Upper lobe of left lung (tissue), 4 donors: ENCODE measurements around the gene LGALS9.
A peak's percentile ranks its signal among the peaks of the same experiment; 100 is the strongest.

Experiments
- POLR2AphosphoS5 ChIP-seq, 2 donors: sonication (generic); formaldehyde crosslinking; IDR thresholded peaks; one replicate each; pipeline ENCODE4 v1.5.1; 2017; ENCODE audit warnings: antibody characterized with exemption in 2 of 2
- TF ChIP-seq, protein P1 (sequence below), 6 experiments: fragments of 450-650 bp in 4 of 6; fragments of 200-600 bp in 2 of 6; sonication (generic) in 2 of 6; IDR thresholded peaks; one replicate each; pipeline ENCODE4 v1.5.1; 2016 to 2019; ENCODE audit warnings: antibody characterized with exemption in 6 of 6

DNA sequence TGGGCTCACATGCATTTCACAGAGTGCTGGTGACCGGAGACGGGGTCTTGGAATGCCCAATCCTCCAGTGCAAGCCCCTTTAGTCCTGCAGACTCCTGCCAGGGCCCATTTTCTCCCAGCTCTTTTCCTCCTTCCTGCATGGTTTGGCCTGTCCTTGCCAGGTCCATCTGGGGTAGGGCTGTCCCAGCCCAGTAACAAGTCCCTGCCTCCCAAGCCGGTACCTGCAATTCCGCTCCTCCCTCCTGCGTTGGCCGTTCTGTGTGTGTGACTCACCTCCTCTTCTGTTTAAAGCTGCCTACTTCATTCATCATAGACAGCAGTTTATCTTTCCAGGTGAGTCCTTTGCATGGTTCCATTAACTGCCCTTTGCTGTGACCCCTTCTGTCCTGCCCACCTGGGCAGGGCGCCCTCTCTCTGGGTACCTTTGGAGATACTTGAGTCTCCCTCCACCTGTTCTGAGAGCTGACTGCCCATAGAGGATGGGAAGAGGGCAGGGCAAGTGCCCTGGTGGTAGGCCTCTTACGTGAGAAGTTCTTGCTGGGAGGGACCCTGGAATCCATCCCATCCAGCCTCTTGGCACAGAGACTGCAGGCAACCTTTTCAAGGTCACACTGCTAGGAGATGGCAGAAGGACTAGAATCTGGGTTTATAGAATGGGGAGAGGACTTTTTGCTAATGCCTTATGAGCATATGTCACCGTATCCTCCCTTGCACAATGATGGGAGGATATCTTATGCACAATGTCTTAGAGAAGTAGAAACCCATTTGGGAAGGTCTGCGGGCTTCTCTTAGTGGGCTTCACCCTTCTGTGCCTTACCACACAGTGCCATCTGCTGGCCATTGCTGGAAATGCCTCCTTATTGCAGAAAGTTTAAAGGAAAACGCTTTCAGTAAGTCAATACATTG lies 29.7 kb upstream of the LGALS9 start:
- TF ChIP-seq, protein P1, sequence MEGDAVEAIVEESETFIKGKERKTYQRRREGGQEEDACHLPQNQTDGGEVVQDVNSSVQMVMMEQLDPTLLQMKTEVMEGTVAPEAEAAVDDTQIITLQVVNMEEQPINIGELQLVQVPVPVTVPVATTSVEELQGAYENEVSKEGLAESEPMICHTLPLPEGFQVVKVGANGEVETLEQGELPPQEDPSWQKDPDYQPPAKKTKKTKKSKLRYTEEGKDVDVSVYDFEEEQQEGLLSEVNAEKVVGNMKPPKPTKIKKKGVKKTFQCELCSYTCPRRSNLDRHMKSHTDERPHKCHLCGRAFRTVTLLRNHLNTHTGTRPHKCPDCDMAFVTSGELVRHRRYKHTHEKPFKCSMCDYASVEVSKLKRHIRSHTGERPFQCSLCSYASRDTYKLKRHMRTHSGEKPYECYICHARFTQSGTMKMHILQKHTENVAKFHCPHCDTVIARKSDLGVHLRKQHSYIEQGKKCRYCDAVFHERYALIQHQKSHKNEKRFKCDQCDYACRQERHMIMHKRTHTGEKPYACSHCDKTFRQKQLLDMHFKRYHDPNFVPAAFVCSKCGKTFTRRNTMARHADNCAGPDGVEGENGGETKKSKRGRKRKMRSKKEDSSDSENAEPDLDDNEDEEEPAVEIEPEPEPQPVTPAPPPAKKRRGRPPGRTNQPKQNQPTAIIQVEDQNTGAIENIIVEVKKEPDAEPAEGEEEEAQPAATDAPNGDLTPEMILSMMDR (IDR thresholded peaks at IDR 0.05), result peak; percentile 80 to 91 (median 86)
- TF ChIP-seq POLR2AphosphoS5 (IDR thresholded peaks at IDR 0.05), result no peak
